SK-N-SH treated with all-trans-retinoic acid at 6 μM for 48 hours (cell line): ENCODE measurements around the gene PEG3.

Experiments used
- ARNTL ChIP-seq: fragments of 450-650 bp; formaldehyde crosslinking; IDR thresholded peaks from 2 replicates; pipeline ENCODE4 v1.5.0; 2020; ENCODE audit warnings: low read depth, mild to moderate bottlenecking, moderate library complexity, borderline replicate concordance
- CREB5 ChIP-seq: fragments of 250-450 bp; sonication (Bioruptor Pico); IDR thresholded peaks from 2 replicates; pipeline ENCODE4 v1.5.1; 2020; ENCODE audit warnings: low read depth, mild to moderate bottlenecking, moderate library complexity
- CSRNP3 ChIP-seq: fragments of 250-450 bp; sonication (Bioruptor Pico); IDR thresholded peaks from 2 replicates; pipeline ENCODE4 v1.5.1; 2021; ENCODE audit warnings: mild to moderate bottlenecking, moderate library complexity
- ESRRG ChIP-seq: fragments of 250-450 bp; sonication (Bioruptor Pico); IDR thresholded peaks from 2 replicates; pipeline ENCODE4 v1.6.1; 2021; ENCODE audit warnings: mild to moderate bottlenecking
- ISL1 ChIP-seq: fragments of 250-450 bp; sonication (Bioruptor Pico); IDR thresholded peaks from 2 replicates; pipeline ENCODE4 v2.1.2; 2022; ENCODE audit warnings: mild to moderate bottlenecking, moderate library complexity
- PATZ1 ChIP-seq: fragments of 250-450 bp; sonication (Bioruptor Pico); IDR thresholded peaks from 2 replicates; pipeline ENCODE4 v1.8.0; 2020; ENCODE audit warnings: mild to moderate bottlenecking, moderate library complexity, borderline replicate concordance
- POU6F1 ChIP-seq: fragments of 250-450 bp; sonication (Bioruptor Pico); IDR thresholded peaks from 2 replicates; pipeline ENCODE4 v1.8.0; 2021; ENCODE audit warnings: low read depth, mild to moderate bottlenecking, moderate library complexity, borderline replicate concordance
- PPARA ChIP-seq: fragments of 250-450 bp; sonication (Bioruptor Pico); IDR thresholded peaks from 2 replicates; pipeline ENCODE4 v1.5.0; 2020; ENCODE audit warnings: mild to moderate bottlenecking, borderline replicate concordance

- TF ChIP-seq POU6F1 (CRISPR knock-in tag) = no peak
- TF ChIP-seq CREB5 (CRISPR knock-in tag) = no peak
- TF ChIP-seq ARNTL = no peak
- TF ChIP-seq PPARA (CRISPR knock-in tag) = no peak
- TF ChIP-seq CSRNP3 = no peak
- no peak for TF ChIP-seq ESRRG (CRISPR knock-in tag)
- no peak for TF ChIP-seq ISL1 (CRISPR knock-in tag)
- no peak for TF ChIP-seq PATZ1 (CRISPR knock-in tag)
Observed at GRCh38 chr19:56837492-56838023, 3.0 kb downstream of the PEG3 start.
